Stimulated activated CD4-positive, alpha-beta T cell treated with anti-CD3 and anti-CD28 coated beads, Interleukin-2, amount 100 ng/mL, for 48 hours (primary cell): ENCODE measurements around the gene CIZ1.
"Not testable (repeated sequence)": the region's sequence is repeated elsewhere in the genome, so short reads cannot be mapped to it uniquely, and the experiment has no call there.

Experiments used
- DNase-seq, 2 donors: peaks; one replicate each; pipeline ENCODE4 v3.0.0-alpha.2; 2020

The CIZ1 gene

DNA sequence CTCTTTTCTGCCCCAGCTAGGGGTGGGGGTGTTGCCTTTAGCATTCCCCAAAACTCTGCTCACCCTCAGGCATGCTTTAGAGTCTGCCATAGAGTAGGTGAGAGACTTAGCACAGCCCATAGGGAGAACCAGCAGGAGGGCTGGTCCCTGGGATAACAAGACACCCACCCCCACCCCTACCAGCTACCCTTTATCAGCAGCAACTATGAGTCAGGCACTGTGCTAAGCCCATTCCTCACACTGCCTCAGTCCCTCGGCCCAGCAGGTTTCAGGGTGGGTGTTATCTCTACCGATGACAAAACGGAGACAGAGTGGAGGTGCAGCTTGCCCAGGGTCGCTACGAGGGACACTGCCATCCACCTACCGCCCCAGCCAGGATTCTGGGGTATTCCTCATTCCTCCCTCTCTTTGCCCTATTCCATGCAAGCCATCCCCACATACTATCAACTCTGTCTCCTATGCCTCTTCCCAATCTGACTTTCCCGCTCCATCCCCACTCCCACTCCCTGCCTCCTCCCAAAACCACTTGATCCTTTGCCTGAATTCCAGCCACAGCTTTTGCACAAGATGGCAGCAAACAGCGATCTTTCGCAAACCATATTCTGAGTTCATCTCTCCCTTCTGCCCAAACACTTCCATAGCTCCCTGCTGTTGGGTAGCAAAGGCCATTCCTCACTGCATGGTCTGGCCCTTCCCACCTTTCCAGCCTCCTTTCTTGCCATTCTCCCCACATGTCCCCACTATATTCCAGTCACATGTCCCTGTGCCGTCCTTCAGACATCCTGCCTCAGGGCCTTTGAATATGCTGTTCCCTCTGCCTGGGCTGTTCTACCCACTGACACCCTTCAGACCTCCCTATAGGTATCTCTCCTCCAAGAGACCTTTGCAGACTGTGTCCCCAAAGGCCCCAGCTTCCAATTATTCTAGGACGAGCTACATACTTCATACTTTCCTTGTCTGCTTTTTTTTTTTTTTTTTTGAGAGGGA lies 5.1 kb downstream of the CIZ1 start:
- no peak for DNase-seq

DNA sequence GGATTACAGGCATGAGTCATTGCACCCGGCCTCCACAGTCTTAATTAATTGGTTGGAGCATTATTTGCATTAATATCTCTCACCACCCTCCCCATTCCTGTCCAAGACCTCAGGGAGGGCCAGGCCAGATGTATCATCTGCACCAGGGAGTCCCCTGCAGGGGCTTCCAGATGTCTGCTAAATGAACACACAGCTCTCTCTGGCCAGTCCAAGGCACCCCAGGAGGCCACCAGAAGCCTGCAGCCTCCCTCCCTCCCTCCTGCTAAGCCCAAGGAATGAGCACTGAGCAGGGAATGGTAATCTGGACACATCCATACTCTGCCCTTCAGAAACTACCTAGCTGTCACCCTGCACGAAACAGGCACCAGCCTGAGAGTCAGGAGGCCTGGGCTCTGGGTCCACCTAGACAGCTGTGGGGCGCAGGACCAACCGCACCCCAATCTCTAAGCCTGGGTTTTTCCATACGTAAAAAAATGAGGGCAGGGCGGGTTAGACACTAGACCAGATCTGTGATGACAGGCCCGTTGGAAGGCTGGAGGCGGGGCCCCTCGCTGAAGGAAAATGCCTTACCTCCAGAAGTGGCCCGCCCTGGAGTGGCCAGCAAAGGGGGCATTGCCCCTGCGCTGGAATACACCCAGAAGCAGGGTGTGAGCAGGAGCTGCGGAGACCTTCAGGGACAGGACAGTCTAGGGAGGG lies 8.3 kb downstream of the CIZ1 start:
- no peak for DNase-seq

DNA sequence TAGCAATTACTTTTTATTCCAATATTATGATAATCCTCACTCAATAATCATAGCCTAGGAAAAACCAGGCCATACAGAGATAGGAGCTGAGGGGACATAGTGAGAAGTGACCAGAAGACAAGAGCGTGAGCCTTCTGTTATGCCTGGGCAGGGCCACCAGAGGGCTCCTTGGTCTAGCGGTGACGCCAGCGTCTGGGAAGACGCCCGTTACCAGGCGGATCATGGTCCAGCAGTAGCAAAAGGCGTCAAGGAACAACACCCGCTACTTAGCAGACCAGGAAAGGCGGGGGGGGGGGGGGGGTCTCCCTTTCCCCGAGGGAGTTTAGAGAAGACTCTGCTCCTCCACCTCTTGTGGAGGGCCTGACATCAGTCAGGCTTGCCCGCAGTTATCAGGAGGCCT lies 9.9 kb downstream of the CIZ1 start:
- not testable (repeated sequence) for DNase-seq

DNA sequence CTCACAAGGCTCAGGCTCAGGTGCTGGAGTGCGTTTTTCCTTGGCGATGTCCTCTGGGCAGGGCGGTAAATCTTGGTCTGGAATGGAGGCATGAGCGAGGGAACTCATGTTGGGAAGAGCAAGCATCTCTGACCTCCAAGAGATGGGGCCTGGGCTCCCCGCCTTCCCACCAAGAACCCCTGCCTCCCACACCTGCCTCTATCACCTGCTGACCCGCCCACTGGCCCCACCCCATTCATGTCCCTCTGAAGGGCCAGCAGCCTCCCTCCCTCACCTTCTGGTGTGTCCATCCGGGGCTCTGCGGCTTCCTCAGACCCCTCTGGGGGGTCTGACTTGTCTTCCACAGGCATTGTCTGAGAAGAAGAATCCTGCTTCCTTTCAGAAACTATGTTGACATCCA lies 10.9 kb downstream of the CIZ1 start:
- no peak for DNase-seq

DNA sequence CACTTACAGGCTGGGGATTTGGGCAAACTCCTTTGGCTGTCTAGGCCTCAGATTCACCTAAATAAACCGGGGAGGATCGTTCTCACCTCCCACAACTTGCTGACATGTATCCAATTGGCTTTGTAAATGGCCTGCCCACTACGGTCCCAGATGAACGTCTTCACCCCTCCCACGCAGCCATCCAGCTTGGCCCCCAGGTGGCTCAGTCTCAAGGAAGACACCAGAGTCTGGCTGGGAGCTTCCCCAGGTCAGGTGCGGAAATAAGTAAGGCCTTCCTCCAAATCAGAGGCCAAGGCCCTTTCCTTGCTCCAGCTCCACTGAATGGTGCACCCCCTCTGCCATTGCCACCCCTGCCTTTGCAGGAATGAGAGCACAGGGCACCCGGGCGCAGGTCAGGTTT lies 11.4 kb downstream of the CIZ1 start:
- no peak for DNase-seq

DNA sequence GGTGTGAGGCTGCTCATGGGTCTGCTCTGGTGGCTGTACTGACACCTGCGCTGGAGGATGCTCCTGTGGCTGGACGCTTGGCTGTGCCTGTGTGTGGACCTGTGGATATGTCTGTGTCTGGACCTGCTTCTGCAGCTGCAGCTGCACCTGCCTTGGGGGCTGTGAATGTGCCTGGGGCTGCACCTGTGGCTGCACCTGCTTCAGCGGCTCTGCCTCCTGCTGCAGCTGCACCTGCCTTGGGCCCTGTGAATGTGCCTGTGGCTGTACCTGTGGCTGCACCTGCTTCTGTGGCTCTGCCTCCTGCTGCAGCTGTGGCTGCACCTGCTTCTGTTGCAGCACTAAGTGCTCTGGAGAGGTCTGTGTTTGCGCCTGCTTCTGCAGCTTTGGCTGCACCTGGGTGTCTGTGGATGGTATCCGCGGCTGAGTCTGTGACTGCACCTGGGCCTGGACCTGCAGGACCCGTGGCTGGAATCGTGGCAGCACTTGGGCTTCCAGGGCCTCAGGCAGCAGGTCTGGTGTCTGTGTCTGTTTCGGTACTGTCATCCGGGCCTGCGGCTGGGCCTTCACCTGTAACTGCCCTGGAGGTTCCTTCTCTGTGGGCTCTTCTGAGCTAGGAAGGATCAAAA lies 12.5 kb downstream of the CIZ1 start:
- no peak for DNase-seq

DNA sequence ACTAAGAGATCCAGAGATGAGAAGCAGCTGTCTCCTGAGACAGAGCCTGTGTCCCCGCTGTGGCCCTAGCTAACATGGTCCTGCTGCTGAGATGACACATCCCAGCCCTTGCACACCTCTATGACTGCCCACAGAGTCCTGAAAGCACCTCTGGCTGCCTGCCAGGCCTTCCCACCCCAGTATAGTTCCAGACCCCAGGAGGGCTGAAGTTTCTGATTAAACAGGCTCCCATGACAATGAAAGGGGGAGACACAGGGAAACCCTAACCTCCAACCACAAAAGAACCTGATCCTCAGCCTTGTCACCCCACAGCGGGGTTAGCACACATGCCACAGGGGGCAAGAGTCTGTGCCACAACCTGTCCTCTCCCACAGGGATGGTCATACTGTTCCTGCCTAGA lies 15.6 kb downstream of the CIZ1 start:
- DNase-seq: no peak

DNA sequence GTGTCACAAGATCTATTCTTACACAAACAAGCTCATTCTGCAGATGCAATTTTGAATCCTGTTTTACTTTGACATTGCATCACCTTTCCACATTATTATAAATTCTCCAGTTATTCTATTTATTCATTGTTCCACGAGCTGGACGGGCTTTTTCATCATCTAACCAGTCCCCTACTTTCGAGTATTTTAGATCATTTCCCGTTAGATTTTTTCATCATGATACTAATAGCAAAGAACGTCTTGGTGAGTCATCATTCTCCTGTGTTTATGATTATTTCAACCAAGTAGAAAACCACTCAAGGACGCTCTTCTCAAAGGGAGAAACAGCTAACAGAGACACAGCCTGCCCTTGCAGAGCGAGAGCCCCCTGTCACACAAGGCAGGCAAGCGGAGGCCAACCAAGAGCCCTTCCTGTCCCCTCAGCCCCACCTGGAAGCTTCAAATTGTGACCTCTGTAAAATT lies 16.2 kb downstream of the CIZ1 start:
- DNase-seq: no peak

DNA sequence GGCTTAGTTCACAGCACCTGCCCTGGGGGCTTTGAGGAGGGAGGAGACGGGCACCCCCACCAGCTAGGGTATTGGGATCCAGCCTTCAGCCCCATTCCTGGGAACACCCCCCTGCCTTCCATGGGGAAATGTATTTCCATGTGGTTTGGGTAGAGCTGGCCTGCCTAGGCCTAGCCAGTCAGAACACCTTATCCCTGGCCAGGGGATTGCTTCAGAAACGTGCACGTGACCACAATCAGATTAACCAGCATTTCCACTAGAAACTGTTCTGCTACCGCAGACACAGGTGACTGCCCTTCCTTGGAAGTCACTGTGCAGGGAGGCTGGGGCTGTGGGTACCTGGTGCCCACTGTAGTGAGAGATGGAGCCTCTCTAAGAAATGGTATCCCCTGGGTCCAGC lies 17.3 kb downstream of the CIZ1 start:
- no peak for DNase-seq

DNA sequence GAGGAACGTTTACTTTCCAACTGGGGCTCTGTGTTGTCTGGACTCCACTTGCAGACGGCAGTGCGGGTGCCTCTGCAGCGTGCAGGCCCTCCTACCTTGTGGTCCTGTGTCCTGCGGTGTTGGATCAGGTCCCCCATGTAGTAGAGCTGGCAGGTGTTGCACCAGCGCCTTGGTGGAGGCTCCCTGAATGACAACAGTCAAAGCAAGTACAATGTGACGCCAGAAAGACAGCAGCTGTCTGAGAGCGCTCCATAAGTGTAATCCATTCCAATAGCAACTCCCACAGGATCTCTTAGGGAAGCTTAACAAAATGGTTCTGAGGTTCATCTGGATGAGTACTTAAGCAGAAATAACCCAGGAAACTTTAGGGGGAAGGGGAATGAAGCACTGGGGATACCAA lies 21.4 kb downstream of the CIZ1 start:
- DNase-seq: no peak

DNA sequence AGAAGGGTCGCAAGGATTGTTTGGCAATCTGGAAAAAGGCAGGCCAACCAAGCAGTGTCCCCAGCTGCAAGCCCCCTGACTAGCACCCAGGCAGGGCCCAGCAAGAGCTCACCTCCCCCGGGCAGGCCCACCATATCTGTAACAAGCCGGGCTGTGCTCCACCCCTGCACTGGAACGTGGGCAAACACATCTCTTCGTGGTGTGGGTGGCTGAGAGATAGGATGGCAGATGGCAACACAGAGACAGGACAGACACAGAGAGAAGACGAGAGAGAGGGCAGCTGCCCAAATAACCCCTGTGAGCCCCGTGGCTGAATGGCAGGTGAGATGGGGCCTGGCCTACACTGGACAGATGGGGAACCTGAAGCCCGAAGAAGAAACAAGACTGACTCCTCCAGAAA lies 21.9 kb downstream of the CIZ1 start:
- no peak for DNase-seq

DNA sequence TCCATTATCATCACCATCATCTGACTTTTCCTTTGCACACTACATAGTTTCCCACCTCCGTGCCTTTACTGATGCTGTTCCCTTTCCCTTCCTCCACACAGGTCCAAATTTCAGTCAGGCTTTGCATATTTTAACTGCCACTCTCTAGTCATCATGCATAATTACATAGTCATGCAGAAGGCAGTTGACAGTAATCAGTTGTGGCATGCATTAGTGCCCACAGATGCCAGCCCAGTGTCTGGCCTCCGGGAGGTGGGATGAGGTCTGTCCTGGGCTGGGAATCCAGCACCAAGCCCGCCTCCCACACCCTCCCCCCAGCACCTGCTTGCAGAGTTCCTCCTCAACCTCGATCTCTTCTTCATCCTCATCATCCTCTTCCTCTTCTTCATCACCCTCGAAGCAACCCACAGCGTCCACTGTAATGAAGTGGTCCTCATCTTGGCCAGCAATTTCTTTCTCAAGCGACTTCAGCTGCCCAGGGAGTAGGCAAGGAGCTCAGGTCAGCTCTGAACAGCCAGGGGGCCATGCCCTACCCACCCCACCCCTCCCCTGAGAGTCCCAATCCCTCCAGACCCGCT lies 22.6 kb downstream of the CIZ1 start:
- no peak for DNase-seq

DNA sequence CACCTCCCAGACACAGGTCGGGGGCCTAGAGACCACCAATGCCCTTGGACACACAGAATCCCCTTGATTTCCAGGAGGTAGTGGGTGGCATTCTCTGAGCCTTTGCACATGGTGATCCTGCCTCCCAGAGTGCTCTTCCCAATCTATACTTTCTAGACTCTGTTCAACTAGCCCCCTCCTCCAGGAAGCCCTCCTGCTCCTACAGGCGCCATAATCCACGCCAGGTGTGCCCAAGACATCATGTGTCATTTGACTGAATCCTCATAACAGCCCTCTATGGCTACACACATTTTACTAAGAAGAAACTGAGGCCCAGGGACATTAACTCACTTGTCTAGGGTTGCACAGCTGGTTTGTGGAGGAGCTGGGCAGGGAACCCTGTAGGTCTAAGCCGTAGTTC lies 24.2 kb downstream of the CIZ1 start:
- DNase-seq: no peak

DNA sequence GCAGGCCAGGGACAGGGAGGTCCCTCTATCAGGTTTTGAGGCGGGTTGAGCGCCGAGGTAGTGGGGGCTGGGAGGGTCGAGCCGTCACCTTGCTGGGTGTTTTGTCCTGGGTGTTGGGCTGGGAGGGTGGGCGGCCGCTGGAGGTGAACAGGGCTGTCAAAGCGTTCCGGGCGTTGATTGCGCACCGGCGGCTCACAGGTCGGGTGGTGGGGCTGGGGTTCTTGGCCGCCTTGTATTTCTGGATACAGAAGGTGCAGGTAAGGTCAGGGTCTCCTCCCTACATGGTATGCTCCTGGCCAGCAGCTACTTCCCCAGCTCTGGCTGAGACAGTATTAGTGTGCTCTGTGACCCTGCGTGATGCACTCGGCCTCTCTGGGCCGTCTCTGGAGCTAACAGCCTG lies 25.2 kb downstream of the CIZ1 start:
- DNase-seq: no peak

DNA sequence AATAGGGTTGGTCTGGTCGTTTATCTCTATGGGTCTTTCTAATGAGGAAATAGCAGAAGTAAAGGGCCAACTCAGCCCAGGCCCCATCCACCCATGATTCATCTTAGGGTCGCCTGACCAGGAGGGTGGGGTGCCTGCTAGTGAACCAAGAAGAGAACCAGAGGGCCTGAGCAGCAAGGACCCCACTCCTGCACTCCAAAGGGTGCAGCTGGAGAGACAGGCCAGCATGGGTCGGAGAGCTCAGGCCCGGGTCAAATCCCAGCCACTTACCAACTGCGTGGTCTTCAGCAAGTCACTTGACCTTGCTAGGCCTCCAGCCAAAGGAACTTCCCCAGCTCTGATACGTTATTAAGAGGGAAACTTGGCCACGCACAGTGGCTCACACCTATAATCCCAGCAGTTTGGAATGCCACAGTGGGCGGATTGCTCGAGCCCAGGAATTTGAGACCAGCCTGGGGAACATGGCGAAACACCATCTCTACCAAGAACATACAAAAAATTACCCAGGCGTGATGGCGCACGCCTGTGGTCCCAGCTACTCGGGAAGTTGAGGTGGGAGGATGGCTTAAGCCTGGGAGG lies 27.0 kb downstream of the CIZ1 start:
- no peak for DNase-seq

DNA sequence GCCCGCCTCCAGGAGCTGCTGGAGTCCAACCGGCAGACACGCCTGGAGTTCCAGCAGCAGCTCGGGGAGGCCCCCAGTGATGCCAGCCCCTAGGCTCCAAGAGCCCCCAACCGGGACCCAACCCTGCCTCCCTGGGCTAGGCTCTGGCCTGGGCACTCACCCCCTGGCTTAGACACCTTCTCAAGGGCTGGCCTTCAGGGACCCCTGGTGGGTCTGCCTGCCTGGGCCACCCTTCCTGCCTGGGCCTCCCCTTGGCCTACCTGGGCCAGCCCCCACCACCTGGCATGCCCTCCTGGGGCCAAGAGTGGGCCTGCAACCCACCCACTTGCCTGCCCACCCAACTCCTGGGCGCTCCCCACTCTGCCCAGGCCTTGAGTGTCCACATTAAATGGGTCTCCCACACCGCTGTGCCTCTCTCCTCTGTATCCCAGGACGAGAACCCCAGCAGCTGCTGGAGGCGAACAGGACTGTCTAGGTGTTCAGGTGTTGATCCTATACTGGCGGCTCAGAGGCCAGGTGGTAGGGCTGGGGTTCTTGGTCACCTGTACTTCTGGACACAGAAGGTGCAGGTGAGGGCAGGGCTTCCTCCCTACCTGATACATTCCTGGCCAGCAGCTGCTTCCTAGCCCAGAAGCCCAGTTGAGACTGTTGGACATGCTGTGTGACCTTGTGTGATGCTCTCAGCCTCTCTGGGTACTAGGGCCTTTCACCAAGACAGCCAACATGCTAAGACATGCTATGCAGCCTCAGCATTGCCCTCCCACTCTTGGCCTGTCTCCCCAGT lies 27.7 kb downstream of the CIZ1 start:
- no peak for DNase-seq

DNA sequence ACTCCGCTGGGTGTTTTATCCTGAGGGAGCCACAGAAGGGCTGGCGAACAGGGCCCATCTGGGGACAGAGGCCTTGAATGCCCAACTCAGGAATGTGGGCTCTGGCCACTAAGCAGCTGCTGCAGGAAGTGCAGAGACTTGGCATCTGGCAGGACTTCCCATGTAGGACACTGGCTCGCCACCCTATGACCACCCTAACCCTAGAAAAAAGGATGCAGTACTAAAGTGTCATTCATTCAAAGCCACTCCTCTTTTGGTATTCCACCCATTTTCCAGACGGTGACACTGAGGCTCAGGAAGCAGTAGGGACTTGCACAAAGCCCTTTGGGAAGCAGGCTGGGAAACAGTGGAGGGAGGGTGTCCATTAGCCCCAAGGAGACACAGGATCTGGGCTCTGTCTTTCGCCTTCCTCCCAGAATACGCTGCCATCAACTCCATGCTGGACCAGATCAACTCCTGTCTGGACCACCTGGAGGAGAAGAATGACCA lies 28.3 kb downstream of the CIZ1 start:
- no peak for DNase-seq

DNA sequence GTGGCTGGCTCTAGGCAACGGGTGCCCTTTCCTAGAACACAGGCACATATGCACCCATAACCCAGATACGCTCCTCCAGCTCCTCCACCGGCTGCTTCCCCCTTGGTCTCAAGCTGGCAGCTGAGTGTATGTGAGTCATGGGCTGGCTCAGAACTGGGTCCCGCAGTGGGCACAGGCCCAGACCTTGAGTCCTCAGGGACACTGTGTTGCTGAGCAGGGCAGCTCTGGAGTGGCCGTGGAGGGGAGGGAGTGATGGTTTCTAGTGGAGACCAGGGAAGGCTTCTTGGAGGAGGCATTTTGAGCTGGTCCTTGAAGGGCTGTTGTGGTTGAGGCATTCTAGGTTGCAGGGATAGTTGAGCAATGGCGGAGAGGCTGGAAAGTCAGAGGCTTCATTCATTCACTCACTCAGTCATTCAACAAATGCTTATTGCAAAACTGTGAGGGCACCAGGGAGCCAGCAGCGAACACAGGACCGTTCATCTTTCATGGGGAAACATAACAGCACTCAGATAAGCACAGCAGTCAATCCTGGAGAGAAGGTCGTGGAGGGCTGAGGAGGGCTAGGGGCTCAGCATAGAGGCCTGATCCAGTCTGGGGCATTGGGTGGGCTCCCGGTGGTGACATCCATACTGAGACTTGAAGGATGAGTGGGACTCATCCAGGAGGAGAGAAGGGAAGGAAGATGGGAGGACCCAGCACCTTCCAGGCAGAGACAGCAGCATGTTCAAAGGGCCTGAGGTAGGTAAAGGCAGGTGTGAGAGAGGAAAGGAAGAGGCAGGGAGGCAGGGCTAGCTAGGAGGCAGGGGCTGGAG lies 29.0 kb downstream of the CIZ1 start:
- no peak for DNase-seq

DNA sequence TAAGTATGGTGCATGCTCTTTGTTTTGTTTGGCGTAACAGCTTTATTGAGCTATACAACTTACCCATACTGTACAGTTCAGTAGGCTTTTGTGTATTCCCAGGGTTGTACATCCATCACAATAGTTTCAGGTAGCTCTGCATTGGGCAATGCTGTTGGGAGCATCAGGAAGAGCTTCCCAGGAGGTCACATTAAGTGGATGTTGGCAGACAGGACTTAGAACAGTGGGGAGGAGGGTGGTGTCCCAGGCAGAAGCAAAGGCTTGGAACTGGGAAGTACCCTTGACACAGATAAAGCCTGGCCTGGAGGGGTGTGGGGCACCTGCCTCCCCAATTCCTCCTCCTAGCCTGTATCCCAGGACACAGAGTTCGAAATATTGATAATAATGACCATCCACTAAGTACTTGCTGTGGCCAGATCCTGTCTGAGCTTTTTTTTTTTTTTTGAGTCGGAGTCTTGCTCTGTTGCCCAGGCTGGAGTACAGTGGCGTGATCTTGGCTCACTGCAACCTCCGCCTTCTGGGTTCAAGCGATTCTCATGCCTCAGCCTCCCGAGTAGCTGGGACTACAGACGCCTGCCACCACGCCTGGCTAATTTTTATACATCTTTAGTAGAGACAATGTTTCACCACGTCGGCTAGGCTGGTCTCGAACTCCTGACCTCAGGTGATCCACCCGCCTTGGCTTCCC lies 30.0 kb downstream of the CIZ1 start:
- DNase-seq: no peak

DNA sequence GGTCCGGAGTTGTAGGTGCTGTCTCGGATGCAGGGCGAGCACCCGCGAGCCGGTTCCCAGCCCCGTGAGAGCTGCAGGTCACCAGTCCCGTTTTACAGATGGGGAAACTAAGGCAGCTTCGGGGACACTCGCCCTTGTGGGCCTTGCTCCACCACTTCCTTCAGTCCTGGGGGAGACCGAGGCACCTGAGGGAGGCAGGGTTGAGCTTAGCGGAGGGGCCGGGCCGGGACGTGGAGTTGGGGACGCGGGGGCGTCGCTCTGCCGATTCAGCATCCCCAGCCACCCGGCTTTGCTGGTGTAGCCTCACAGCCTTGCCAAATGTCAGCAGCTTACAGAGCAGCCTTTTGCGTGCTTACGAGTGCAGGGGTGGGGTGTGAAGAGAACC lies 30.8 kb downstream of the CIZ1 start:
- peak; percentile 46 to 55 for DNase-seq
